HL-60 (cell line): ENCODE data around the gene SLC6A11.

ENCODE experiments used
- CTCF ChIP-seq: IDR thresholded peaks from one replicate; pipeline ENCODE4 v1.5.1; 2011; ENCODE audit warnings: low read length, control low read depth, inconsistent platforms; ENCODE audit not compliant: insufficient read depth
- POLR2AphosphoS5 ChIP-seq: IDR thresholded peaks from 2 replicates; pipeline ENCODE4 v1.6.1; 2012; ENCODE audit warnings: low read depth
- TF ChIP-seq, protein P1 (sequence below): IDR thresholded peaks from 2 replicates; pipeline ENCODE4 v1.6.1; 2012; ENCODE audit warnings: low read depth; ENCODE audit not compliant: insufficient replicate concordance

GRCh38 chr3:10946526-10946925, 130.5 kb downstream of the SLC6A11 start:
- TF ChIP-seq POLR2AphosphoS5 (no peak), CTCF (no peak)
- TF ChIP-seq, protein P1, sequence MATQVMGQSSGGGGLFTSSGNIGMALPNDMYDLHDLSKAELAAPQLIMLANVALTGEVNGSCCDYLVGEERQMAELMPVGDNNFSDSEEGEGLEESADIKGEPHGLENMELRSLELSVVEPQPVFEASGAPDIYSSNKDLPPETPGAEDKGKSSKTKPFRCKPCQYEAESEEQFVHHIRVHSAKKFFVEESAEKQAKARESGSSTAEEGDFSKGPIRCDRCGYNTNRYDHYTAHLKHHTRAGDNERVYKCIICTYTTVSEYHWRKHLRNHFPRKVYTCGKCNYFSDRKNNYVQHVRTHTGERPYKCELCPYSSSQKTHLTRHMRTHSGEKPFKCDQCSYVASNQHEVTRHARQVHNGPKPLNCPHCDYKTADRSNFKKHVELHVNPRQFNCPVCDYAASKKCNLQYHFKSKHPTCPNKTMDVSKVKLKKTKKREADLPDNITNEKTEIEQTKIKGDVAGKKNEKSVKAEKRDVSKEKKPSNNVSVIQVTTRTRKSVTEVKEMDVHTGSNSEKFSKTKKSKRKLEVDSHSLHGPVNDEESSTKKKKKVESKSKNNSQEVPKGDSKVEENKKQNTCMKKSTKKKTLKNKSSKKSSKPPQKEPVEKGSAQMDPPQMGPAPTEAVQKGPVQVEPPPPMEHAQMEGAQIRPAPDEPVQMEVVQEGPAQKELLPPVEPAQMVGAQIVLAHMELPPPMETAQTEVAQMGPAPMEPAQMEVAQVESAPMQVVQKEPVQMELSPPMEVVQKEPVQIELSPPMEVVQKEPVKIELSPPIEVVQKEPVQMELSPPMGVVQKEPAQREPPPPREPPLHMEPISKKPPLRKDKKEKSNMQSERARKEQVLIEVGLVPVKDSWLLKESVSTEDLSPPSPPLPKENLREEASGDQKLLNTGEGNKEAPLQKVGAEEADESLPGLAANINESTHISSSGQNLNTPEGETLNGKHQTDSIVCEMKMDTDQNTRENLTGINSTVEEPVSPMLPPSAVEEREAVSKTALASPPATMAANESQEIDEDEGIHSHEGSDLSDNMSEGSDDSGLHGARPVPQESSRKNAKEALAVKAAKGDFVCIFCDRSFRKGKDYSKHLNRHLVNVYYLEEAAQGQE: no peak
